ENCODE results near the gene HS3ST5. TPM values are rescaled to one million over a fixed set of nuclear protein-coding genes. Genes with fewer than 3 reads are reported as not detected.

HS3ST5 gene
- total RNA-seq, 1 experiment from 2014 or later, result 0.29 TPM

GRCh38 chr6:114075777-114076176, 267.0 kb downstream of the HS3ST5 start:
- TF ChIP-seq CTCF (IDR thresholded peaks at IDR 0.05; ENCODE audit: insufficient read depth in 1 of 2, low read depth in 1 of 2, low read length in 1 of 2, severe bottlenecking in 1 of 2, unreplicated experiment in 1 of 2), result no peak
- no TSS peak for BruUV-seq (replicated peaks)
- Mint-ChIP-seq H3K27me3 (ENCODE audit: insufficient read depth, unreplicated experiment) (no peaks in the 10 kb centered on the region), H3K36me3 (ENCODE audit: insufficient read depth, unreplicated experiment) (no peaks in the 10 kb centered on the region), H3K27ac (ENCODE audit: unreplicated experiment) (no peak overlapping the region), H3K4me3 (ENCODE audit: unreplicated experiment) (no peak overlapping the region), H3K4me1 (ENCODE audit: low read depth, unreplicated experiment) (no peaks in the 10 kb centered on the region), H3K9me3 (ENCODE audit: unreplicated experiment) (no peaks in the 10 kb centered on the region)
- no peaks in the 10 kb centered on the region for H3K9me3 ChIP-seq
- H3K4me3 ChIP-seq (ENCODE audit: low read depth, low read length), result no peak overlapping the region
- intact Hi-C loops (cut with micrococcal nuclease; ENCODE audit: unreplicated experiment), result no loop called here
- CTCF ChIA-PET, result no interaction called here
- H3K27me3 ChIP-seq (replicated peaks; ENCODE audit: control insufficient read depth, insufficient read depth, low read length), result no peaks in the 10 kb centered on the region
- DNase-seq, result no peak
- POLR2A ChIA-PET, result no interaction called here
- no peaks in the 10 kb centered on the region for H3K4me1 ChIP-seq
- H3K36me3 ChIP-seq (ENCODE audit: control insufficient read depth, insufficient read depth, low read length), result no peaks in the 10 kb centered on the region; the same call in 1 of the 2 replicates

- Histone ChIP-seq H3K4me1 (no peaks in the 10 kb centered on the region), H3K4me3 (ENCODE audit: low read depth, low read length) (no peak overlapping the region), H3K9me3 (no peaks in the 10 kb centered on the region), H3K36me3 (ENCODE audit: control insufficient read depth, insufficient read depth, low read length) (no peaks in the 10 kb centered on the region; the same call in 1 of the 2 replicates), H3K27me3 (replicated peaks; ENCODE audit: control insufficient read depth, insufficient read depth, low read length) (no peaks in the 10 kb centered on the region)
- H3K27ac Mint-ChIP-seq (ENCODE audit: unreplicated experiment), result no peak overlapping the region
- TF ChIP-seq CTCF (IDR thresholded peaks at IDR 0.05; ENCODE audit: insufficient read depth in 1 of 2, low read depth in 1 of 2, low read length in 1 of 2, severe bottlenecking in 1 of 2, unreplicated experiment in 1 of 2), result no peak
- H3K4me1 Mint-ChIP-seq (ENCODE audit: low read depth, unreplicated experiment), result no peaks in the 10 kb centered on the region
- CTCF ChIA-PET, result no interaction called here
- no peaks in the 10 kb centered on the region for H3K27me3 Mint-ChIP-seq (ENCODE audit: insufficient read depth, unreplicated experiment)
- no peaks in the 10 kb centered on the region for H3K9me3 Mint-ChIP-seq (ENCODE audit: unreplicated experiment)
- BruUV-seq (replicated peaks), result no TSS peak
- H3K4me3 Mint-ChIP-seq (ENCODE audit: unreplicated experiment), result no peak overlapping the region
- no peaks in the 10 kb centered on the region for H3K36me3 Mint-ChIP-seq (ENCODE audit: insufficient read depth, unreplicated experiment)
- POLR2A ChIA-PET, result no interaction called here
- no peak for DNase-seq
- intact Hi-C loops (cut with micrococcal nuclease; ENCODE audit: unreplicated experiment), result no loop called here
Observed at GRCh38 chr6:114075300-114075699, 267.5 kb downstream of the HS3ST5 start.

GRCh38 chr6:114068771-114069170, 274.1 kb downstream of the HS3ST5 start:
- no peak overlapping the region for H3K4me3 ChIP-seq (ENCODE audit: low read depth, low read length)
- no peaks in the 10 kb centered on the region for H3K9me3 ChIP-seq
- Mint-ChIP-seq H3K27me3 (ENCODE audit: insufficient read depth, unreplicated experiment) (no peaks in the 10 kb centered on the region), H3K27ac (ENCODE audit: unreplicated experiment) (no peak overlapping the region), H3K9me3 (ENCODE audit: unreplicated experiment) (no peaks in the 10 kb centered on the region), H3K36me3 (ENCODE audit: insufficient read depth, unreplicated experiment) (no peaks in the 10 kb centered on the region), H3K4me3 (ENCODE audit: unreplicated experiment) (no peak overlapping the region), H3K4me1 (ENCODE audit: low read depth, unreplicated experiment) (peaks cover 18% of the 10 kb centered on the region)
- H3K27me3 ChIP-seq (replicated peaks; ENCODE audit: control insufficient read depth, insufficient read depth, low read length), result no peaks in the 10 kb centered on the region
- intact Hi-C loops (cut with micrococcal nuclease; ENCODE audit: unreplicated experiment), result no loop called here
- POLR2A ChIA-PET, result no interaction called here
- DNase-seq, result no peak
- BruUV-seq (replicated peaks), result no TSS peak
- TF ChIP-seq CTCF (IDR thresholded peaks at IDR 0.05; ENCODE audit: insufficient read depth in 1 of 2, low read depth in 1 of 2, low read length in 1 of 2, severe bottlenecking in 1 of 2, unreplicated experiment in 1 of 2), result no peak
- CTCF ChIA-PET, result interaction anchor here (1.1 kb wide), 1 partner anchor 75 kb away, joined by 4 read pairs; no protein-coding TSS in a partner anchor
- H3K4me1 ChIP-seq, result peaks cover 2% of the 10 kb centered on the region; the same call in 1 of the 2 replicates
- H3K36me3 ChIP-seq (ENCODE audit: control insufficient read depth, insufficient read depth, low read length), result no peaks in the 10 kb centered on the region
